SK-N-SH (cell line): ENCODE results near the gene RAB17. TPM values are rescaled to one million over a fixed set of nuclear protein-coding genes. Genes with fewer than 3 reads are reported as not detected.

Source experiments
- CTCF ChIA-PET: fragments of 300-600, 350-600 bp; formaldehyde crosslinking; extraction: SDS; loops from one replicate; lab custom pipeline; 2021; lab: Yijun Ruan, JAX
- POLR2A ChIA-PET: fragments of 350-600 bp; sonication (Branson Sonifier 250); formaldehyde crosslinking; extraction: SDS; loops from one replicate; lab custom pipeline; 2020; ENCODE audit warnings: antibody characterized with exemption, inconsistent platforms; lab: Yijun Ruan, JAX
- DNase-seq: peaks from one replicate; pipeline ENCODE4 v3.0.0; 2012
- H2AFZ ChIP-seq: fragments of 200-600 bp; sonication (generic); 2 replicates; pipeline ENCODE4 v1.8.1; 2016; ENCODE audit warnings: antibody characterized with exemption, mild to moderate bottlenecking, low read depth
- H3F3A ChIP-seq: fragments of 200-600 bp; sonication (generic); replicated peaks from 2 replicates; pipeline ENCODE3; 2016; ENCODE audit warnings: antibody characterized with exemption, mild to moderate bottlenecking; ENCODE audit not compliant: insufficient read depth
- H3K27ac ChIP-seq, 2 experiments: fragments of 200-500 bp in 1 of 2; fragments of 200-600 bp in 1 of 2; sonication (Bioruptor generic) in 1 of 2; sonication (generic), shearing (Covaris generic) in 1 of 2; 2 replicates each; pipeline versions ENCODE4 v1.5.1 to v1.6.1; 2014 to 2016; ENCODE audit warnings: low read depth in 2 of 2, inconsistent platforms in 1 of 2, low read length in 1 of 2, mild to moderate bottlenecking in 1 of 2, mixed read lengths in 1 of 2
- H3K27me3 ChIP-seq: fragments of 200-600 bp; sonication (generic), shearing (Covaris generic); 2 replicates; pipeline ENCODE4 v1.6.1; 2016; ENCODE audit warnings: mixed run types; ENCODE audit not compliant: insufficient read depth
- H3K36me3 ChIP-seq, 2 experiments: fragments of 200-500 bp in 1 of 2; fragments of 200-600 bp in 1 of 2; sonication (Bioruptor generic) in 1 of 2; sonication (generic) in 1 of 2; replicated peaks in 1 of 2; 2 replicates each; pipeline versions ENCODE3 to v1.5.1; 2014 to 2016; ENCODE audit warnings: low read length in 1 of 2, mild to moderate bottlenecking in 1 of 2; ENCODE audit not compliant: insufficient read depth in 2 of 2, control insufficient read depth in 1 of 2
- H3K4me1 ChIP-seq, 2 experiments: fragments of 200-500 bp in 1 of 2; fragments of 200-600 bp in 1 of 2; sonication (Bioruptor generic) in 1 of 2; sonication (generic), shearing (Covaris generic) in 1 of 2; 2 replicates each; pipeline versions ENCODE4 v1.5.1 to v1.6.1; 2014 to 2016; ENCODE audit warnings: low read depth in 1 of 2, low read length in 1 of 2, mixed run types in 1 of 2; ENCODE audit not compliant: insufficient read depth in 2 of 2, control insufficient read depth in 1 of 2
- H3K4me2 ChIP-seq: fragments of 200-600 bp; sonication (generic), shearing (Covaris generic); 2 replicates; pipeline ENCODE4 v1.6.1; 2017; ENCODE audit warnings: mixed run types
- H3K4me3 ChIP-seq, 2 experiments: fragments of 200-500 bp in 1 of 2; fragments of 200-600 bp in 1 of 2; sonication (Bioruptor generic) in 1 of 2; sonication (generic), shearing (Covaris generic) in 1 of 2; 2 replicates each; pipeline versions ENCODE4 v1.5.1 to v1.8.1; 2014 to 2016; ENCODE audit warnings: low read depth in 2 of 2, inconsistent platforms in 1 of 2, low read length in 1 of 2, mild to moderate bottlenecking in 1 of 2, mixed read lengths in 1 of 2, moderate library complexity in 1 of 2
- H3K79me2 ChIP-seq: fragments of 200-600 bp; sonication (generic); 2 replicates; pipeline ENCODE4 v1.8.1; 2017; ENCODE audit warnings: mild to moderate bottlenecking; ENCODE audit not compliant: insufficient read depth
- H3K9ac ChIP-seq: fragments of 200-600 bp; sonication (generic); 2 replicates; pipeline ENCODE4 v1.6.1; 2017; ENCODE audit warnings: mixed run types
- H3K9me2 ChIP-seq: fragments of 200-600 bp; sonication (generic); 2 replicates; pipeline ENCODE4 v1.6.1; 2017; ENCODE audit warnings: mixed run types
- H3K9me3 ChIP-seq: fragments of 200-600 bp; sonication (generic); 2 replicates; pipeline ENCODE4 v1.6.1; 2017; ENCODE audit warnings: mixed run types, mild to moderate bottlenecking, moderate library complexity
- H4K20me1 ChIP-seq: fragments of 200-600 bp; sonication (generic); 2 replicates; pipeline ENCODE4 v1.6.1; 2017; ENCODE audit warnings: mild to moderate bottlenecking, mixed run types; ENCODE audit not compliant: insufficient read depth
- CHD2 ChIP-seq: fragments of 150-350 bp; IDR thresholded peaks from 2 replicates; pipeline ENCODE4 v1.6.1; 2018; ENCODE audit warnings: low read length; ENCODE audit not compliant: partially characterized antibody
- ELF1 ChIP-seq: IDR thresholded peaks from 2 replicates; pipeline ENCODE4 v1.4.0; 2012
- EP300 ChIP-seq, 2 experiments: IDR thresholded peaks; 2 replicates each; pipeline versions ENCODE4 v1.4.0 to v1.6.1; 2012; ENCODE audit warnings: borderline replicate concordance in 1 of 2, low read depth in 1 of 2, low read length in 1 of 2
- FOSL2 ChIP-seq: IDR thresholded peaks from 2 replicates; pipeline ENCODE4 v1.4.0; 2012; ENCODE audit warnings: low read depth, mild to moderate bottlenecking, moderate library complexity, borderline replicate concordance
- GABPA ChIP-seq: IDR thresholded peaks from 2 replicates; pipeline ENCODE4 v1.4.0; 2012; ENCODE audit warnings: low read depth, mild to moderate bottlenecking
- GATA2 ChIP-seq: sonication (generic); formaldehyde crosslinking; IDR thresholded peaks from 2 replicates; pipeline ENCODE4 v1.5.0; 2020; ENCODE audit warnings: mild to moderate bottlenecking, missing genetic modification reagents
- JUND ChIP-seq: IDR thresholded peaks from 2 replicates; pipeline ENCODE4 v1.4.0; 2012
- MEF2A ChIP-seq: IDR thresholded peaks from 2 replicates; pipeline ENCODE4 v1.4.0; 2012; ENCODE audit warnings: low read depth, borderline replicate concordance
- POLR2AphosphoS5 ChIP-seq: IDR thresholded peaks from 2 replicates; pipeline ENCODE4 v1.6.1; 2012; ENCODE audit warnings: low read depth, low read length
- RCOR1 ChIP-seq: fragments of 150-350 bp; IDR thresholded peaks from 2 replicates; pipeline ENCODE4 v1.6.1; 2017; ENCODE audit warnings: antibody characterized with exemption, low read length
- REST ChIP-seq: IDR thresholded peaks from 2 replicates; pipeline ENCODE4 v1.6.1; 2012; ENCODE audit warnings: mild to moderate bottlenecking, low read depth, low read length, moderate library complexity
- RXRA ChIP-seq: IDR thresholded peaks from 2 replicates; pipeline ENCODE4 v1.4.0; 2012; ENCODE audit warnings: low read depth, mild to moderate bottlenecking, borderline replicate concordance
- SMC3 ChIP-seq: IDR thresholded peaks from 2 replicates; pipeline ENCODE4 v1.6.1; 2012; ENCODE audit warnings: low read depth, low read length, improper control_type of control experiment
- TEAD4 ChIP-seq: IDR thresholded peaks from 2 replicates; pipeline ENCODE4 v1.4.0; 2012; ENCODE audit warnings: mild to moderate bottlenecking, borderline replicate concordance; ENCODE audit not compliant: insufficient read depth
- USF1 ChIP-seq: IDR thresholded peaks from 2 replicates; pipeline ENCODE4 v1.4.0; 2012; ENCODE audit warnings: low read depth, borderline replicate concordance
- YY1 ChIP-seq: IDR thresholded peaks from 2 replicates; pipeline ENCODE4 v1.4.0; 2012; ENCODE audit warnings: low read depth, mild to moderate bottlenecking
- WGBS: methylation state at CpG from one replicate; pipeline ENCODE4 v1.1.6; 2017; ENCODE audit warnings: low lambda C conversion rate; 5-methylcytosine and 5-hydroxymethylcytosine counted together
- polyA plus RNA-seq, 3 experiments: library from polyadenylated mRNA; depleted of rRNA; stranded (reverse); fragments of >200 nt; gene quantifications; 2 replicates each; pipeline ENCODE4 v1.2.3, GENCODE V29; 2012
- TF ChIP-seq, protein P1 (sequence below): fragments of 150-350 bp; IDR thresholded peaks from 2 replicates; pipeline ENCODE4 v1.6.1; 2017; ENCODE audit warnings: antibody characterized with exemption, low read length, low read depth, borderline replicate concordance
- TF ChIP-seq, protein P2 (sequence below): IDR thresholded peaks from 2 replicates; pipeline ENCODE4 v1.4.0; 2012; ENCODE audit warnings: low read depth

The RAB17 gene
- polyA plus RNA-seq, 1 of the 3 experiments (the other 2 are of a cell fraction): 0.10 TPM

DNA sequence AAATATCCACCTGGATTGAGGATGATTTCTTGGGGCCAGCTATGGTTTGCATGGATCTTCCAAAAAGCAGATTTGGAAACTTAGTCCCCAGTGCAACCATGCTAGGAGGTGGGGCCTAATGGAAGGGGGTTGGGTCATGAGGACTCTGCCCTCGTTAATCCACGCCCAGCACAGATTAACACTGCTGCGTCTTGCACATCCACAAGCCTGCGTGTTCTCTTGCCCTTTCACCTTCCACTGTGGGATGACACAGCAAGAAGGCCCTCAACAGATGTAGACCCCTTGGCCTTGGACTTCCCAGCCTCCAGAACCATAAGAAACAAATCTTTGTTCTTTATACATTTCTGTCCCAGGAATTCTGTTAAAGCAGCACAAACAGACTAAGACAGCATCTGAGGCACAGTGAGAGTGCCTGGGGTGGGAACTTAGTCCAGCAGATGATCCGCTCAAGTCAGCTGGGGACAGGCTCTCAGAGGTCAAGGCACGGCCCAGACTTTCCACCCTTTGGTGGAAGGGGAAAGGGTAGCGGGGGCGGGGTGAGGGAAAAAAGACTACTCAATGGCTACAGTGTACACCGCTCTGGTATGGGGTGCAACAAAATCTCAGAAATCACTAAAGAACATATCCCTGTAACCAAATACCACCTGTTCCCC, 2.4 kb downstream of the RAB17 start:
- DNase-seq: no peak
- H3K9me2 ChIP-seq: no peaks in the 10 kb centered on the region
- no peaks in the 10 kb centered on the region for H3K36me3 ChIP-seq
- no peak overlapping the region for H3K9ac ChIP-seq
- ChIA-PET CTCF (interaction anchor here (1.4 to 8.6 kb wide), 2 partner anchors 16 to 75 kb away, joined by 3 to 81 read pairs; no protein-coding TSS in a partner anchor), POLR2A (no interaction called here)
- 95% methylated on average over 9 of the region's 9 CpGs for WGBS
- TF ChIP-seq, protein P1, sequence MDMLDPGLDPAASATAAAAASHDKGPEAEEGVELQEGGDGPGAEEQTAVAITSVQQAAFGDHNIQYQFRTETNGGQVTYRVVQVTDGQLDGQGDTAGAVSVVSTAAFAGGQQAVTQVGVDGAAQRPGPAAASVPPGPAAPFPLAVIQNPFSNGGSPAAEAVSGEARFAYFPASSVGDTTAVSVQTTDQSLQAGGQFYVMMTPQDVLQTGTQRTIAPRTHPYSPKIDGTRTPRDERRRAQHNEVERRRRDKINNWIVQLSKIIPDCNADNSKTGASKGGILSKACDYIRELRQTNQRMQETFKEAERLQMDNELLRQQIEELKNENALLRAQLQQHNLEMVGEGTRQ: no peak
- TF ChIP-seq RCOR1: no peak
- TF ChIP-seq, protein P2, sequence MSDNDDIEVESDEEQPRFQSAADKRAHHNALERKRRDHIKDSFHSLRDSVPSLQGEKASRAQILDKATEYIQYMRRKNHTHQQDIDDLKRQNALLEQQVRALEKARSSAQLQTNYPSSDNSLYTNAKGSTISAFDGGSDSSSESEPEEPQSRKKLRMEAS: no peak
- TF ChIP-seq ELF1: no peak
- no peak for TF ChIP-seq RXRA
- TF ChIP-seq SMC3: no peak
- TF ChIP-seq GABPA: no peak
- no peak for TF ChIP-seq GATA2 (CRISPR knock-in tag)
- no peak for TF ChIP-seq YY1
- TF ChIP-seq USF1: no peak
- no peak for TF ChIP-seq FOSL2
- no peak for TF ChIP-seq MEF2A
- no peak for TF ChIP-seq REST
- no peak for TF ChIP-seq JUND
- no peak for TF ChIP-seq CHD2
- TF ChIP-seq TEAD4: no peak
- no peak for TF ChIP-seq EP300 (IDR thresholded peaks at IDR 0.05; ENCODE audit: borderline replicate concordance in 1 of 2, low read depth in 1 of 2, low read length in 1 of 2)
- TF ChIP-seq POLR2AphosphoS5: no peak
- H3K4me1 ChIP-seq: peaks cover 8 to 10% of the 10 kb centered on the region in 2 experiments; a peak in 1 of 4 replicates
- H3K9me3 ChIP-seq: no peaks in the 10 kb centered on the region
- no peak overlapping the region for H3K4me2 ChIP-seq
- no peak overlapping the region for H3K4me3 ChIP-seq
- H3K27ac ChIP-seq: no peak overlapping the region
- no peaks in the 10 kb centered on the region for H3K79me2 ChIP-seq
- no peak overlapping the region for H2AFZ ChIP-seq
- H4K20me1 ChIP-seq: no peaks in the 10 kb centered on the region
- H3K27me3 ChIP-seq: no peaks in the 10 kb centered on the region
- H3F3A ChIP-seq: peaks cover 3% of the 10 kb centered on the region
